GM23338 (cell line): ENCODE data around the gene PITHD1. TPM values are rescaled to one million over a fixed set of nuclear protein-coding genes. Genes with fewer than 3 reads are reported as not detected.

Source experiments
- ATAC-seq: fragments of 200-7000 bp; cut with Tn5 transposase; 3 replicates; pipeline ENCODE4 v1.9.1; 2020
- DNase-seq: peaks from one replicate; pipeline ENCODE4 v3.0.0-alpha.2; 2015; ENCODE audit warnings: low spot score
- H2AFZ ChIP-seq: fragments of 200-600 bp; sonication (generic); 2 replicates; pipeline ENCODE4 v1.8.0; 2016; ENCODE audit warnings: antibody characterized with exemption, mild to moderate bottlenecking, moderate library complexity
- H3F3A ChIP-seq: fragments of 200-600 bp; sonication (generic); replicated peaks from 2 replicates; pipeline ENCODE4 v1.8.0; 2017; ENCODE audit warnings: antibody characterized with exemption, mixed run types, low read depth
- H3K27ac ChIP-seq: fragments of 200-600 bp; sonication (generic); 2 replicates; pipeline ENCODE4 v1.6.1; 2016; ENCODE audit warnings: low read depth
- H3K27me3 ChIP-seq: fragments of 200-600 bp; sonication (generic); 2 replicates; pipeline ENCODE4 v1.8.0; 2016; ENCODE audit warnings: mild to moderate bottlenecking, mixed run types, moderate library complexity; ENCODE audit not compliant: insufficient read depth
- H3K36me3 ChIP-seq: fragments of 200-600 bp; sonication (generic); 2 replicates; pipeline ENCODE4 v1.8.0; 2016; ENCODE audit warnings: mild to moderate bottlenecking; ENCODE audit not compliant: insufficient read depth
- H3K4me1 ChIP-seq: fragments of 200-600 bp; sonication (generic); 2 replicates; pipeline ENCODE4 v1.8.0; 2016; ENCODE audit warnings: mild to moderate bottlenecking, moderate library complexity; ENCODE audit not compliant: insufficient read depth
- H3K4me2 ChIP-seq: fragments of 200-600 bp; sonication (generic); 2 replicates; pipeline ENCODE4 v1.7.1; 2017; ENCODE audit warnings: mixed run types
- H3K4me3 ChIP-seq: fragments of 200-600 bp; sonication (generic); 2 replicates; pipeline ENCODE4 v1.6.1; 2016; ENCODE audit warnings: mixed run types
- H3K79me2 ChIP-seq: fragments of 200-600 bp; sonication (generic); replicated peaks from 2 replicates; pipeline ENCODE4 v1.8.0; 2017; ENCODE audit warnings: mild to moderate bottlenecking; ENCODE audit not compliant: insufficient read depth
- H3K9me2 ChIP-seq: fragments of 200-600 bp; sonication (generic); 2 replicates; pipeline ENCODE4 v1.8.0; 2017; ENCODE audit not compliant: insufficient read depth
- H4K20me1 ChIP-seq: fragments of 200-600 bp; sonication (generic); replicated peaks from 2 replicates; pipeline ENCODE4 v1.8.0; 2017; ENCODE audit warnings: mild to moderate bottlenecking; ENCODE audit not compliant: insufficient read depth
- H3K27ac Mint-ChIP-seq: 2 replicates; pipeline ENCODE4 v1.8.0; 2020; ENCODE audit warnings: inconsistent platforms, mild to moderate bottlenecking, moderate library complexity, mixed read lengths
- H3K27me3 Mint-ChIP-seq: 3 replicates; pipeline ENCODE4 v1.8.0; 2022; ENCODE audit warnings: low read depth, mild to moderate bottlenecking, moderate library complexity, mixed read lengths, inconsistent platforms; ENCODE audit not compliant: insufficient read depth, poor library complexity
- H3K36me3 Mint-ChIP-seq: 3 replicates; pipeline ENCODE4 v1.8.0; 2021; ENCODE audit warnings: low read depth, mild to moderate bottlenecking, inconsistent platforms, moderate library complexity, mixed read lengths
- H3K4me1 Mint-ChIP-seq: 3 replicates; pipeline ENCODE4 v1.8.0; 2020; ENCODE audit warnings: mild to moderate bottlenecking, inconsistent platforms, mixed read lengths
- H3K4me3 Mint-ChIP-seq: 3 replicates; pipeline ENCODE4 v1.8.0; 2021; ENCODE audit warnings: moderate library complexity, mild to moderate bottlenecking, inconsistent platforms, mixed read lengths
- H3K9me3 Mint-ChIP-seq: 3 replicates; pipeline ENCODE4 v1.8.0; 2020; ENCODE audit warnings: moderate library complexity, mild to moderate bottlenecking, inconsistent platforms, mixed read lengths
- CTCF ChIP-seq, 2 experiments: fragments of 200-600 bp in 1 of 2; sonication (generic) in 1 of 2; conservative IDR thresholded peaks; 2 replicates each; pipeline versions ENCODE4 v1.5.1 to v1.6.1; 2016 to 2017; ENCODE audit warnings: antibody characterized with exemption in 2 of 2, low read depth in 2 of 2, mild to moderate bottlenecking in 2 of 2, moderate library complexity in 1 of 2
- EZH2 ChIP-seq: fragments of 200-600 bp; sonication (generic); IDR thresholded peaks from one replicate; pipeline ENCODE4 v1.8.0; 2017; ENCODE audit warnings: antibody characterized with exemption, mild to moderate bottlenecking, low read depth; ENCODE audit not compliant: unreplicated experiment
- EZH2phosphoT487 ChIP-seq: fragments of 200-600 bp; sonication (generic); IDR thresholded peaks from one replicate; pipeline ENCODE4 v1.8.1; 2018; ENCODE audit warnings: antibody characterized with exemption; ENCODE audit not compliant: unreplicated experiment
- JUNB ChIP-seq: IDR thresholded peaks from one replicate; pipeline ENCODE4 v1.6.1; 2016; ENCODE audit warnings: antibody characterized with exemption; ENCODE audit not compliant: unreplicated experiment
- NANOG ChIP-seq: IDR thresholded peaks from 2 replicates; pipeline ENCODE4 v1.6.1; 2016; ENCODE audit warnings: antibody characterized with exemption, borderline replicate concordance
- POLR2AphosphoS5 ChIP-seq: IDR thresholded peaks from 2 replicates; pipeline ENCODE4 v1.6.1; 2016; ENCODE audit warnings: antibody characterized with exemption, low read depth
- REST ChIP-seq: IDR thresholded peaks from one replicate; pipeline ENCODE4 v1.6.1; 2018; ENCODE audit warnings: antibody characterized with exemption; ENCODE audit not compliant: unreplicated experiment
- ZNF114 ChIP-seq: fragments of 250-450 bp; sonication (Bioruptor Pico); IDR thresholded peaks from 2 replicates; pipeline ENCODE4 v1.5.0; 2020; ENCODE audit warnings: mild to moderate bottlenecking, moderate library complexity
- ZNF331 ChIP-seq: fragments of 250-450 bp; sonication (Bioruptor Pico); IDR thresholded peaks from 2 replicates; pipeline ENCODE4 v1.5.0; 2020; ENCODE audit warnings: low read depth, mild to moderate bottlenecking, moderate library complexity
- polyA plus RNA-seq: library from polyadenylated mRNA; unstranded; fragments of >200 nt; fragmentation: Nextera tagmentation; extraction: Ambion mirVana; gene quantifications from 2 replicates; pipeline ENCODE4 v1.2.1, GENCODE V29; 2016
- total RNA-seq: library from RNA; depleted of rRNA; stranded (reverse); fragments of >200 nt; shearing (Covaris generic); gene quantifications from 2 replicates; pipeline ENCODE4 v1.2.3, GENCODE V29; 2014
- TF ChIP-seq, protein P1 (sequence below): IDR thresholded peaks from 2 replicates; pipeline ENCODE4 v1.6.1; 2016; ENCODE audit warnings: antibody characterized with exemption

The PITHD1 gene
- total and polyA plus RNA-seq, 2 experiments from 2014 or later: 52.9 to 99.0 TPM

DNA sequence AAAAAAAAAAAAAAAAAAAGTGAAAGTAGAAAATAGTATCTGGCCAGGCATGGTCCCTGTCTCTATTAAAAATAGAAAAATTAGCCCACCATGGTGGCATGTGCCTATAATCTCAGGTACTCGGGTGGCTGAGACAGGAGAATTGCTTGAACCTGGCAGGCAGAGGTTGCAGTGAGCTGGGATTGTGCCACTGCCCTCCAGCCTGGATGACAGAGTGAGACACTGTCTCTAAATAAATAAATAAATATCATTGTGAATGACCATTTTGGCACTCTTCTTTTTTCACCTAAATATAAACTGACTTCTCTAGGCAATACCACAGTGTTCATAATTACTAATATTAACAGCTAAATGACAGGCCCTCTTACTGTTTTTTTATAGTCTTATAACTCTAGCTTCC, 20.4 kb upstream of the PITHD1 start:
- TF ChIP-seq, protein P1, sequence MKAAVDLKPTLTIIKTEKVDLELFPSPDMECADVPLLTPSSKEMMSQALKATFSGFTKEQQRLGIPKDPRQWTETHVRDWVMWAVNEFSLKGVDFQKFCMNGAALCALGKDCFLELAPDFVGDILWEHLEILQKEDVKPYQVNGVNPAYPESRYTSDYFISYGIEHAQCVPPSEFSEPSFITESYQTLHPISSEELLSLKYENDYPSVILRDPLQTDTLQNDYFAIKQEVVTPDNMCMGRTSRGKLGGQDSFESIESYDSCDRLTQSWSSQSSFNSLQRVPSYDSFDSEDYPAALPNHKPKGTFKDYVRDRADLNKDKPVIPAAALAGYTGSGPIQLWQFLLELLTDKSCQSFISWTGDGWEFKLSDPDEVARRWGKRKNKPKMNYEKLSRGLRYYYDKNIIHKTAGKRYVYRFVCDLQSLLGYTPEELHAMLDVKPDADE: no peak
- TF ChIP-seq EZH2: no peak
- no peak for TF ChIP-seq CTCF (conservative IDR thresholded peaks at IDR 0.05; ENCODE audit: low read depth in 2 of 2)
- TF ChIP-seq POLR2AphosphoS5: no peak
- TF ChIP-seq EZH2phosphoT487: no peak
- no peaks in the 10 kb centered on the region for H3K9me3 Mint-ChIP-seq
- peaks cover 86% of the 10 kb centered on the region for H3K36me3 Mint-ChIP-seq
- DNase-seq: no peak
- peaks cover 7% of the 10 kb centered on the region; the same call in 1 of the 2 replicates for H3F3A ChIP-seq
- H3K27me3 Mint-ChIP-seq: peaks cover 9% of the 10 kb centered on the region
- H4K20me1 ChIP-seq: peaks cover 25% of the 10 kb centered on the region
- H3K27ac ChIP-seq: no peak overlapping the region
- no peak overlapping the region for H3K27ac Mint-ChIP-seq
- no peaks in the 10 kb centered on the region for H3K9me2 ChIP-seq
- H3K36me3 ChIP-seq: peaks cover 72% of the 10 kb centered on the region
- H3K4me1 Mint-ChIP-seq: no peaks in the 10 kb centered on the region
- no peak overlapping the region for H2AFZ ChIP-seq
- H3K4me2 ChIP-seq: no peak overlapping the region
- 0 out of 2 replicates have a peak, but pooled peaks cover 3% of the 10 kb centered on the region for H3K79me2 ChIP-seq
- no peaks in the 10 kb centered on the region for H3K4me1 ChIP-seq
- no peak overlapping the region for H3K4me3 Mint-ChIP-seq
- no peaks in the 10 kb centered on the region for H3K27me3 ChIP-seq
- no peak overlapping the region for H3K4me3 ChIP-seq
- no peak for ATAC-seq

GRCh38 chr1:23759277-23759676, 18.9 kb upstream of the PITHD1 start:
- no peak overlapping the region for H3K4me3 ChIP-seq
- H3K27me3 Mint-ChIP-seq: peaks cover 11% of the 10 kb centered on the region
- no peak for DNase-seq
- TF ChIP-seq ZNF114 (no peak), EZH2 (no peak), NANOG (no peak), ZNF331 (CRISPR knock-in tag) (no peak), REST (no peak), JUNB (no peak)
- ATAC-seq: no peak
- no peak overlapping the region for H3K27ac Mint-ChIP-seq
- peaks cover 77% of the 10 kb centered on the region for H3K36me3 Mint-ChIP-seq
- no peaks in the 10 kb centered on the region for H3K9me2 ChIP-seq
- H3K27me3 ChIP-seq: no peaks in the 10 kb centered on the region
- peaks cover 19% of the 10 kb centered on the region for H4K20me1 ChIP-seq
- no peaks in the 10 kb centered on the region for H3K9me3 Mint-ChIP-seq
- peaks cover 7% of the 10 kb centered on the region for H3F3A ChIP-seq
- no peaks in the 10 kb centered on the region for H3K4me1 ChIP-seq
- no peaks in the 10 kb centered on the region for H3K4me1 Mint-ChIP-seq
- no peak overlapping the region for H2AFZ ChIP-seq
- H3K27ac ChIP-seq: 0 out of 2 replicates have a peak overlapping the region, but pooled peaks have one; percentile 66
- peaks cover 57% of the 10 kb centered on the region for H3K36me3 ChIP-seq
- H3K4me2 ChIP-seq: no peak overlapping the region
- 0 out of 2 replicates have a peak, but pooled peaks cover 3% of the 10 kb centered on the region for H3K79me2 ChIP-seq
- H3K4me3 Mint-ChIP-seq: no peak overlapping the region
